ENCODE results near the gene IL20.

Gene IL20

DNA sequence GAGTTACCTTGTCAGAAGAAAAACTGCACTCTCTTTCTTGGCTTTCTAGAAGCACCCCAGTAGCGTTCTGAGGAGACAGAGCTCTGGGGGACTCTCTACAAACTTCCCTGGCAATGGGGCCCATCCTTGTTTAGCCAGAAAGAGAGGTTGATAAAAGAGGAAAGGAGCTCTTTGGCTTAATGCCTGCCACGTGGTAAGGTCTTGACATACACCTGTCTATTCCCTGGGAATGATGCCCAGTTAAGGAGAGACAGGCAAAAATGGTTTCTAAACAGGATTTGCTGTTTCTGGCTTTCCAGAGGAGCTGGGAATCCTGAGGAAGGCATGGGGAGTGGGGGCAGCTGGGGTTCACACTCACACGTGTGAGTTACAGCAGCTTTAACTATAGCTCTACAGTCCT lies 30.2 kb upstream of the IL20 start:
- peaks cover 0 to 3% of the 10 kb centered on the region in 2 donors for H3K4me1 ChIP-seq (ENCODE audit: control insufficient read depth in 2 of 2, insufficient read depth in 1 of 2, low read depth in 1 of 2, low read length in 2 of 2)
- H3K4me2 ChIP-seq (ENCODE audit: insufficient read depth, low read length, poor library complexity, severe bottlenecking): no peak overlapping the region
- no peak overlapping the region for H3K9ac ChIP-seq (ENCODE audit: low read depth, low read length, poor library complexity)
- no peak overlapping the region for H3K27ac ChIP-seq (replicated peaks; ENCODE audit: low read length)
- no peak overlapping the region for H2BK12ac ChIP-seq (ENCODE audit: low read length)
- no peak overlapping the region for H2BK5ac ChIP-seq (ENCODE audit: low read length)
- H2AFZ ChIP-seq (ENCODE audit: low read length): no peak overlapping the region
- no peak overlapping the region for H3K4ac ChIP-seq (ENCODE audit: low read length)
- no peak for DNase-seq (ENCODE audit: low spot score)
- H2BK15ac ChIP-seq (ENCODE audit: low read length): no peak overlapping the region
- H3K27me3 ChIP-seq (ENCODE audit: control insufficient read depth in 3 of 3, insufficient read depth in 3 of 3, low read depth in 1 of 3, low read length in 3 of 3): peaks cover 0 to 34% (median 0%) of the 10 kb centered on the region in 3 experiments
- H3K79me1 ChIP-seq (ENCODE audit: low read depth, low read length): no peaks in the 10 kb centered on the region
- no peak overlapping the region for H3K14ac ChIP-seq (ENCODE audit: low read length)
- no peak overlapping the region for H2AK5ac ChIP-seq (ENCODE audit: low read depth, low read length)
- WGBS, 2 donors (ENCODE audit: extremely low coverage in 2 of 2, insufficient read length in 2 of 2, insufficient replicate concordance in 1 of 2): no CpG with 5 or more reads among the region's 3 CpGs
- H3K23ac ChIP-seq (ENCODE audit: low read depth, low read length, poor library complexity): no peak overlapping the region
- H3K18ac ChIP-seq (ENCODE audit: low read length): no peak overlapping the region
- H3K4me3 ChIP-seq (ENCODE audit: low read length in 2 of 2): no peak overlapping the region
- H4K8ac ChIP-seq (ENCODE audit: low read depth, low read length): no peak overlapping the region
- H2BK120ac ChIP-seq (ENCODE audit: low read depth, low read length): no peak overlapping the region
- H3K36me3 ChIP-seq (replicated peaks in 1 of 2; ENCODE audit: control insufficient read depth in 2 of 2, insufficient read depth in 2 of 2, low read length in 2 of 2): no peaks in the 10 kb centered on the region
- H4K91ac ChIP-seq (ENCODE audit: low read depth, low read length, poor library complexity): no peak overlapping the region
- H3K9me3 ChIP-seq (replicated peaks in 1 of 2; ENCODE audit: control insufficient read depth in 2 of 2, insufficient read depth in 1 of 2, low read depth in 1 of 2, low read length in 2 of 2): no peaks in the 10 kb centered on the region

DNA sequence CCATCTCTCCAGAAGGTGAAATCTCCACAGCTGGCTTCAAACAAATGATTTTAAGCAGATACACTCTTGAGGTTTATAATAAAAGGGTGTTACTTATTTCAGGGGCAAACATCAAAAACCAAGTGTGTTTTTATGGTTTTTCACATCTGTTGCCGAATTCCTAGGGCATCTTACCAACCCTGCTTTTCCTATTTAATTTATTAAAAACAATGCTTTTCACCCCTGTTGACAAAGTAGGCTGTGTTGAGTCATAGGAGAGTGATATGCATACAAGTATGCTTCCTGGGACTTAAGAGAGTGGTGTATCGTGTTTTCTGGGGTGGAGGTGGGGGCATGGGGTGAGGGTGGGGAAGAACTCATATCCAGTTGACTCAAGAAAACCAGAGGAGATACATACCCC lies 29.3 kb upstream of the IL20 start:
- H2BK120ac ChIP-seq (ENCODE audit: low read depth, low read length): no peak overlapping the region
- no peak overlapping the region for H3K4me3 ChIP-seq (ENCODE audit: low read length in 2 of 2)
- H2BK15ac ChIP-seq (ENCODE audit: low read length): no peak overlapping the region
- H3K18ac ChIP-seq (ENCODE audit: low read length): no peak overlapping the region
- peaks cover 0 to 3% of the 10 kb centered on the region in 2 donors for H3K4me1 ChIP-seq (ENCODE audit: control insufficient read depth in 2 of 2, insufficient read depth in 1 of 2, low read depth in 1 of 2, low read length in 2 of 2)
- H4K91ac ChIP-seq (ENCODE audit: low read depth, low read length, poor library complexity): no peak overlapping the region
- H3K4ac ChIP-seq (ENCODE audit: low read length): no peak overlapping the region
- no peaks in the 10 kb centered on the region for H3K79me1 ChIP-seq (ENCODE audit: low read depth, low read length)
- H2BK5ac ChIP-seq (ENCODE audit: low read length): no peak overlapping the region
- no peak overlapping the region for H3K14ac ChIP-seq (ENCODE audit: low read length)
- no peak overlapping the region for H3K4me2 ChIP-seq (ENCODE audit: insufficient read depth, low read length, poor library complexity, severe bottlenecking)
- WGBS, 2 donors (ENCODE audit: extremely low coverage in 2 of 2, insufficient read length in 2 of 2, insufficient replicate concordance in 1 of 2): no CpG with 5 or more reads among the region's 2 CpGs
- no peak for DNase-seq (ENCODE audit: low spot score)
- no peaks in the 10 kb centered on the region for H3K9me3 ChIP-seq (replicated peaks in 1 of 2; ENCODE audit: control insufficient read depth in 2 of 2, insufficient read depth in 1 of 2, low read depth in 1 of 2, low read length in 2 of 2)
- H4K8ac ChIP-seq (ENCODE audit: low read depth, low read length): no peak overlapping the region
- no peak overlapping the region for H2AK5ac ChIP-seq (ENCODE audit: low read depth, low read length)
- no peak overlapping the region for H2BK12ac ChIP-seq (ENCODE audit: low read length)
- H2AFZ ChIP-seq (ENCODE audit: low read length): no peak overlapping the region
- no peaks in the 10 kb centered on the region for H3K36me3 ChIP-seq (replicated peaks in 1 of 2; ENCODE audit: control insufficient read depth in 2 of 2, insufficient read depth in 2 of 2, low read length in 2 of 2)
- no peak overlapping the region for H3K27ac ChIP-seq (replicated peaks; ENCODE audit: low read length)
- no peak overlapping the region for H3K9ac ChIP-seq (ENCODE audit: low read depth, low read length, poor library complexity)
- peaks cover 0 to 34% (median 0%) of the 10 kb centered on the region in 3 experiments for H3K27me3 ChIP-seq (ENCODE audit: control insufficient read depth in 3 of 3, insufficient read depth in 3 of 3, low read depth in 1 of 3, low read length in 3 of 3)
- no peak overlapping the region for H3K23ac ChIP-seq (ENCODE audit: low read depth, low read length, poor library complexity)

DNA sequence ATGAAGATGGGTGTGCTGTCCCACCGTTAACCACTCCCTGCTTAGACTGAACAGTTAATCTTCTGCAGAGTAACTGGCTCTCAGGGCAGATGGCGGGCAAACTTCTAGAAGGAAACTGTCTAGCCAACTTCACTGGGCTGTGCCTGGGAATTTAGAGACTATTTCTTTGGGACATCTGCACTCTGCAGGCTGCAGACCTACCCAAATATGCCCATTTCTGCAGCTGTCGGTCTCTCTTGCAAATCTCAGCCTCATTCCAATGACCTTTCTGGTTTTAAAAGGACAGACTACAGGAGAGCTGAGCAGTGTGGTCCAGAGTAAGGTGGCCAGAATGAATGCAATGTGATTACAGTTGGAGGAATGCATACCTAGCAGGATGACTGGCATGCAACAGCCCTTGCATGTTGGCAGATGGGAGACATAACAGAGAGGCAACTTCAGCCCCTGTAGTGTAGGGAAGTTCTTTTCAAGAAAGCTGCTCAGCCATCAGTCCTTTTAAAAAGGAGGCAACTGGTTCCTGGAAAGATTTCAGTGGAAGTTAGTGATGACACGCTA lies 26.3 kb upstream of the IL20 start:
- Histone ChIP-seq H3K36me3 (replicated peaks in 1 of 2; ENCODE audit: control insufficient read depth in 2 of 2, insufficient read depth in 2 of 2, low read length in 2 of 2) (no peaks in the 10 kb centered on the region), H4K8ac (ENCODE audit: low read depth, low read length) (no peak overlapping the region), H3K79me1 (ENCODE audit: low read depth, low read length) (no peaks in the 10 kb centered on the region), H3K23ac (ENCODE audit: low read depth, low read length, poor library complexity) (no peak overlapping the region), H2BK5ac (ENCODE audit: low read length) (no peak overlapping the region), H3K14ac (ENCODE audit: low read length) (no peak overlapping the region), H3K9ac (ENCODE audit: low read depth, low read length, poor library complexity) (no peak overlapping the region), H2BK120ac (ENCODE audit: low read depth, low read length) (no peak overlapping the region), H3K4me2 (ENCODE audit: insufficient read depth, low read length, poor library complexity, severe bottlenecking) (no peak overlapping the region), H2BK15ac (ENCODE audit: low read length) (no peak overlapping the region), H3K9me3 (replicated peaks in 1 of 2; ENCODE audit: control insufficient read depth in 2 of 2, insufficient read depth in 1 of 2, low read depth in 1 of 2, low read length in 2 of 2) (no peaks in the 10 kb centered on the region), H4K91ac (ENCODE audit: low read depth, low read length, poor library complexity) (no peak overlapping the region), H2AFZ (ENCODE audit: low read length) (no peak overlapping the region), H3K4me3 (ENCODE audit: low read length in 2 of 2) (no peak overlapping the region), H3K4ac (ENCODE audit: low read length) (no peak overlapping the region), H3K4me1 (ENCODE audit: control insufficient read depth in 2 of 2, insufficient read depth in 1 of 2, low read depth in 1 of 2, low read length in 2 of 2) (peaks cover 3% of the 10 kb centered on the region in 2 donors), H3K27ac (replicated peaks; ENCODE audit: low read length) (no peak overlapping the region), H2AK5ac (ENCODE audit: low read depth, low read length) (no peak overlapping the region), H3K27me3 (ENCODE audit: control insufficient read depth in 3 of 3, insufficient read depth in 3 of 3, low read depth in 1 of 3, low read length in 3 of 3) (peaks cover 0 to 26% (median 0%) of the 10 kb centered on the region in 3 experiments), H3K18ac (ENCODE audit: low read length) (no peak overlapping the region), H2BK12ac (ENCODE audit: low read length) (no peak overlapping the region)
- WGBS, 2 donors (ENCODE audit: extremely low coverage in 2 of 2, insufficient read length in 2 of 2, insufficient replicate concordance in 1 of 2): no CpG with 5 or more reads among the region's 4 CpGs
- no peak for DNase-seq (ENCODE audit: low spot score)

DNA sequence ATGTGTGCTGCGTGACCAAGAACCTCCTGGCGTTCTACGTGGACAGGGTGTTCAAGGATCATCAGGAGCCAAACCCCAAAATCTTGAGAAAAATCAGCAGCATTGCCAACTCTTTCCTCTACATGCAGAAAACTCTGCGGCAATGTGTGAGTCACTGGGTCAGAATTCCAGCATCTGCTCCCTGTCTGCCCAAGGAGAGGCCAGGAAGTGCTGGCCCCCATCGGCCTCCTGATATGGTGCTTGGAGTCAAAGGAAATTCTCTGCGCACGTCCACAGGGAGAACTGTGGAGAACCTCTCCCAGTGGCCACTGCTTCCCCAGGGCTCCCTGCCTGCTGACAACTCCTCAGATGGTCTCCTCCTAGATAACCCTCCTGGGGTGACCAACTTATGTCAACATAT lies 25.6 kb upstream of the IL20 start:
- Histone ChIP-seq H3K4me1 (ENCODE audit: control insufficient read depth in 2 of 2, insufficient read depth in 1 of 2, low read depth in 1 of 2, low read length in 2 of 2) (peaks cover 3% of the 10 kb centered on the region in 2 donors), H2BK15ac (ENCODE audit: low read length) (no peak overlapping the region), H3K4me2 (ENCODE audit: insufficient read depth, low read length, poor library complexity, severe bottlenecking) (no peak overlapping the region), H3K4ac (ENCODE audit: low read length) (no peak overlapping the region), H4K8ac (ENCODE audit: low read depth, low read length) (no peak overlapping the region), H2AFZ (ENCODE audit: low read length) (no peak overlapping the region), H3K36me3 (replicated peaks in 1 of 2; ENCODE audit: control insufficient read depth in 2 of 2, insufficient read depth in 2 of 2, low read length in 2 of 2) (no peaks in the 10 kb centered on the region), H3K4me3 (ENCODE audit: low read length in 2 of 2) (no peak overlapping the region), H3K27ac (replicated peaks; ENCODE audit: low read length) (no peak overlapping the region), H3K18ac (ENCODE audit: low read length) (no peak overlapping the region), H3K9ac (ENCODE audit: low read depth, low read length, poor library complexity) (no peak overlapping the region), H3K27me3 (ENCODE audit: control insufficient read depth in 3 of 3, insufficient read depth in 3 of 3, low read depth in 1 of 3, low read length in 3 of 3) (peaks cover 0 to 26% (median 0%) of the 10 kb centered on the region in 3 experiments), H2BK12ac (ENCODE audit: low read length) (no peak overlapping the region), H4K91ac (ENCODE audit: low read depth, low read length, poor library complexity) (no peak overlapping the region), H3K9me3 (replicated peaks in 1 of 2; ENCODE audit: control insufficient read depth in 2 of 2, insufficient read depth in 1 of 2, low read depth in 1 of 2, low read length in 2 of 2) (no peaks in the 10 kb centered on the region), H3K14ac (ENCODE audit: low read length) (no peak overlapping the region), H2BK120ac (ENCODE audit: low read depth, low read length) (no peak overlapping the region), H3K23ac (ENCODE audit: low read depth, low read length, poor library complexity) (no peak overlapping the region), H2BK5ac (ENCODE audit: low read length) (no peak overlapping the region), H2AK5ac (ENCODE audit: low read depth, low read length) (no peak overlapping the region), H3K79me1 (ENCODE audit: low read depth, low read length) (no peaks in the 10 kb centered on the region)
- DNase-seq (ENCODE audit: low spot score): no peak
- WGBS, 2 donors (ENCODE audit: extremely low coverage in 2 of 2, insufficient read length in 2 of 2, insufficient replicate concordance in 1 of 2): no CpG with 5 or more reads among the region's 7 CpGs
